NCI-H2107 treated with DMSO at 0.1 percent for 48 hours (cell line): Measurements from ENCODE around the gene PGR.

Source experiments
- DNase-seq: peaks from one replicate; lab custom pipeline; 2025; ENCODE audit not compliant: unreplicated experiment; lab: John Stamatoyannopoulos, UW

The PGR gene

GRCh38 chr11:101129203-101129943, at the start of gene PGR:
Gene PGR (minus strand): TSS chr11:101129813. CDS start chr11:101129070, 743 bp downstream.
- DNase-seq, result no peak

DNA sequence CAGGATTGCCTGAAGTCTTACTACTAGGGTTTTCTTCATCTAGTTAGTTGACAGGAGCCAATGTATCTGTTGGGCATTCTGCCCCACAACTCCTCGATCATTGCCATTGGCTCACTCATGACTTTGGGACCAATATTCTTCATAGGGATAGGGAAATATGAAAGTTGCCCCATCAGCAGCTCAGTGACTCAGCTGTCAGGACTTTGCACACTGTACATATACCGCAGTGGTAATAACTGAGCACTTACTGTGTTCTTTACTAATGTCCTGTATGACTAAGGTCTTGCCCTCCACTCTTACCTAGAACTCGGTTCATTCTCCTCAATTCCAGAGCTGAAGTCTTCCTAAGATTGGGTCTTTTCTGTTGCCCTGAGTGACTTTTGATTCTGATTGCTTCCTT, 46.8 kb upstream of the PGR start:
- no peak for DNase-seq

DNA sequence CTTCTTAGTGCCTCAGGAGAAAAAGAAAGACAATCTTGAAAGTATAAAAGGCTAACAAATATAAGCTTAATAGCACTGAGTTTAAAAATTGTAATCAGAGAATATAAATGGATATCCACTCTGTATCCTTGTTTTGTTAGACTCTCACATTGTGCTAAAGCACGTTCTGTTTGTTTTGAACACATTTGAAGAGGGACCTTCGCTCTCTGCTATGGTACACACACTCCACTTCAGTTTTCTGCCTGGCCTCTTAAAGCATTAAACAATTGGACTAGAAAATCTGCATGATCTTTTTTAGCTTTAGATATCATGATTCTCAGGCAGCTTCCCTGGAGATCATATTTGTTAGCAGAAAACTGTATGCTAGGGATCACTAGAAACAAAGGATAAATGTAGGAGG, 40.3 kb upstream of the PGR start:
- no peak for DNase-seq

DNA sequence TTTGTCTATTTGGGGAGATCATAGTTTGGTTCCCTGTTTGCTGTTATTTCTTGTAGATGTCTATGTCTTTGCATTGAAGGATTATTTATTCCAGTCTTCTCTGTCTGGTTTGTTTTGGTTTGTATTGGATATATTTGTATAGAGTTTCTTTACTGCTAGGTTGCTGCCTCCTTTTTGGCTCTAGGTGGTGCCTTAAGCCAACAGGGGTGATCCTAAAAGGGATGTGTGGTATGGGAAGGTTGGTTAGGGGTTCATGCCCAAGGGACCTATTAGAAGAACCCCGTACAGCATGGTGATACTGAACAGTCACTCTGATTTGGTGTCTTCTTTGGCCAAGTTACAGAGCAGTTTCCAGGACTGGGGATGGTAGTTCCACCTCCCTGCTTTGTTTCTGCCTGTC, 36.4 kb upstream of the PGR start:
- DNase-seq, result no peak

- no peak for DNase-seq
Observed at GRCh38 chr11:101158119-101158518, 28.5 kb upstream of the PGR start.

DNA sequence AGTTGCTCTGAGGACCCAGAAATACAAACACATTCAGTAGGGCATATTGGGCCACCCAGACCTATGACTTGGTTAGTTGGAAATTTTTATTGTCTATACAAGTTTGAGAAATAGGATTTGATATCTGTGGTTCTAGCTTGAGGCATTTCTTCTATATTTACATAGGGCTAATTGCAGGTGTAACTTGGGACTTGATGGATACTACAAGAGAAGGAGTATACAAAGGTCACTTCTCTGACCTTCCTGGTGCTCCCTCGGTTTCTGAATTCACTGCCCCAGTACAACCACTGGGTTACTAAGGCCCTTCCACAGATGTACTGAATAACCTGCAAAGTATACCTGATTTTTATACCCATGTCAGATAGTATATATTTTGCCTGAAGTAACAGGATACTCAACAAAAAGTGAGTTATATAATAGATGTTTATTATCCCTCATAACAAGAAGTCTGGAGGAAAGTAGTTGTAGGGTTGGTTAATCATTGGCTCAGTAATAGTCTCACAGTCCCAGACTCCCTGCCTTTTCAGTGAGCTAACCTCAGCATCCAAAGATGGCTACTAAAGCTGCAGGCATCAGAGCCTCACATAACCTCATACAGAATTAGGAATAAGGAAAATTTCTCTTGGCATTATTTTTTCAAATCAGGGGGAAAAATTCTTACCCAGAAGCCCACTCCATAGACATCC, 8.8 kb upstream of the PGR start:
- DNase-seq, result no peak

- no peak for DNase-seq
Observed at GRCh38 chr11:101133190-101133589, 3.6 kb upstream of the PGR start.

- DNase-seq, result no peak
Observed at GRCh38 chr11:101128571-101129202, 926 bp downstream of the PGR start.

- DNase-seq, result no peak
Observed at GRCh38 chr11:101127699-101128570, 1.7 kb downstream of the PGR start.

DNA sequence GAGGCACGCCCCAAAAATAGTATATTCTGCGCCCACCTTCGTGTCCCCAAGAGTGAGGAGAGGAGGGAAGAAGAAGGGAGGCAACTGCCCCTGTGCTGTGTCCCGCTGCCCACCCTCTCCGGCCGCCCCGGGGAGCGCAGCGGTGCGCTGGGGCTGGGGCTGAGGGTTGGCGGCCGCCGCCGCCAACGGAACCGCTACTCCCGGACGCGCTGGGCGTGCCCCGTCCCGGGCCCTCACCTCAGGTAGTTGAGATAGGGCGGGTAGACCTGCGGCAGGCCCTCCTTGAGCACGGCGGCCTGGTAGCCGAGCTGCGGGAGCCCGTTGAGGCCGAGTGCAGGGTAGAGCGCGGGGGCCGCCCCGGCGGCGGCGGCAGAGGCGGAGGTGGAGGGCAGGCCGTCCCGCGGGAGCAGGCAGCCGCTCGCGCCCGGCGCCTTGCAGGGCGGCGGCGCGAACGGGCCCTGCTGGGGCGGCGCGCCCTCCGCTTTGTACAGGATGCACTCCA, 2.4 kb downstream of the PGR start:
- no peak for DNase-seq

- no peak for DNase-seq
Observed at GRCh38 chr11:101126551-101127196, 2.9 kb downstream of the PGR start.

GRCh38 chr11:101115671-101116160, 13.9 kb downstream of the PGR start:
- no peak for DNase-seq

GRCh38 chr11:101113540-101113939, 16.1 kb downstream of the PGR start:
- DNase-seq, result no peak

DNA sequence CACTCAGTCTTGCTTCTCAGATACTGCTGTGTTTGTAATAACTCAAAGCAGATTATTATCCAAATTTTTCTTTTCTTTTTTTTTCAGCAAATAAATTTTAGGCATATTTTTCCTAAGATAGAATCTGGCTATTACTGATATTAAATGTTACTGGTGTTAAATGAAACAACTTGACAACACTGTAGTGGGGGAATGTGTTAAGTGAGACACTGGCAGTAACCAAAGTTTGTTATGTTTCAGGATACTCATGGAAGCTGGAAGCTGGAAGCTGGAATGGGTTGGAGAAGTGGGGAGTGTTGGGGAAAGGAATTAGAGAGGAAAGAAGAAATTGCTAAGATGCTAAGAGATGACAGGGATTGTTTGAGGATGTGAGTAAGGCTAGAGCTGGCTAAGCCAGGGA, 24.9 kb downstream of the PGR start:
- DNase-seq, result no peak

DNA sequence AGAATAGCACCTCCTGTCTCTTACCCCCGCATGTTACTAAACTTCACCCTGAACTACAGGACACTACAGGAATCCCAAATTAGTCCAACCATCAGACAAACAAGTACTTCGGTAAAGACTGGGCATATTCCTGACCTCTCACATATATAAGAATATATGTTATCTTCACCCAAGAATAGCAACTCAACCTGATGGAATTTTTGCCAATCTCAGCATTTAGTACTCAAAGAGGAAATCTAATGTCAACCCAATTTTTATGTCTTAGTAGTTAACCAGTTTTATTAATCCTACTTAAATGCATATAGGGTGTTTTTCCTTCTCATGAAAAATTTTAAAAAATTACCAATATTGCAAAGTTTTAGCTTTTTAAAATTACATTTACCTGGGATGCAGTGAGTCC, 26.2 kb downstream of the PGR start:
- DNase-seq, result no peak

DNA sequence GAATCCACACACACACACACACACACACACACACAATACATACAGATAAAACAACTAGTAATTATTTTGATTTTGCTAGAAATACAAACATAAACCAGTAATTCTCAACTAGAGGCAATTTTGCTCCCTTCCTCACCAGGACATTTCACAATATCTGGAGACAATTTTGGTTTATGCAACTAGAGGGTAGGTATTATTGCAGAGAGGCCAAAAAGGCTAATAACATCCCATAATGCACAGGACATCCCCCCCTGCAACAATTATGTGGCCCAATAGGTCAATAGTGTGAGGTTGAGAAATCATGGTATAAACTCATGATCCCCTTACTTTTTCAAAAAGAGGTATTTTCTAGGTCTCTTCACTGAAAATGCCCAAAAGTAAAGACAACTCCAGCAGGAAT, 29.0 kb downstream of the PGR start:
- DNase-seq, result no peak

GRCh38 chr11:101096036-101096704, 33.4 kb downstream of the PGR start:
- no peak for DNase-seq

GRCh38 chr11:101091781-101092180, 37.8 kb downstream of the PGR start:
- no peak for DNase-seq

DNA sequence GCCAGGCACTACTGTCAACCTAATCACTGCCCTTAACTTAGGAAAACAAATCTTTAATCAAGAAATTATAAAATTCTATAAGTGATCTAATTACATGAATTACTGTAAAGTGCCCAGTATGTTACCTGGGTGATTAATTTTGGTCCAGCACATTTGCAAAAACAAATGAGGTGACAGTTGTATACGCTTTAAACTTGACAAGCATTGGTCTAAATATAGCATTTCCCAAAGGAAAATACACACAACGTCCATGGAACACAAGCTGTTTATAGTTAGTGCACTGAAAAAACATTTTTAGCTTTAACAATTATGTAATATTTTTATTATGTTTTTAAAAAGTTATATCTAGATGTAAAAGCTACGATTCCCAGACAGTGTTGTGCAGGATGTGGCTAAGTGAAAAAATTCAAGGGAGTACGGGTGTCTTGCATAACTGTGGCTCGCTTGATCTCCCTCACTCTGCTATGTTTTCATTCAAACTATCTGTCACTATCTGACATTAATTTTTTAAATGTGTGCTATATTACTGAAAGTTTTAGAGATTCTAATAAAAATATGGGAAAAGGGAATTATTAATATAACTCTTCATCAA, 38.8 kb downstream of the PGR start:
- no peak for DNase-seq
